ENCODE measurements around the gene CTU1. TPM values are rescaled to one million over a fixed set of nuclear protein-coding genes. Genes with fewer than 3 reads are reported as not detected.

The CTU1 gene
- total RNA-seq, 3 donors from 2014 or later, result 4.3 to 8.1 (median 4.8) TPM

DNA sequence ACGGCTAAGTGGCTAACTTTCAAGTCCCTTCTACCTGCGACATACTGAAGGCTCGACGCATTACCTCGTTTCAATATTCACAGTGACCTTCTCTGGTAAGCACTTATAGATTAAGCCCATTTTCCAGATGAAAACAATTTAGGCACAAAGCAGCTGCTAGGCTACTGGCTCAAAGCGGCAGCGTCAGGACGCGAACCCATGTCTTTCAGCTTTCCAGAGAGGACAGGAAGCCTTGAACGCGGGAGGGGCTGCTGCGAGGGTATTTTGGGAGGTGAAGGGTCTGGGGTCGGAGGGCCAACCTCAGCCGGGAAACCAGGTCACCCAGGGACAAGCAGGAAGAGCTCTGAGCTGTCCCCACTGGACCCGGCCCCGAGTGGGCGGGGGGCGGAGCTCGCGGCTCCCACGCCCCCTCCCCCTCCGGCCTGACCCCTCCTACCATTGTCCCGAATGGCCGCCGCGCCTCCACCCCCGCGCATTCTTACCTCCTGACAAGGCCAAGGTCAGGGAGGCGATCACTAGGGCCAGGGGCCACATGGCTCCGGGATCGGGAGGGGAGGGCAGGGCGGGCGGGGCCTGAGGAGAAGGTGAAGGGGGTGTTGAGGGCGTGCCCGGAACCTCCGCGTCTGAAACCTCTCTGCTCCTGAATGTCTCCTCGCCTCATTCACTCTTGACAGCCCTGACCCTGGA lies 43.5 kb downstream of the CTU1 start, which contains the start of gene KLK13:
Gene KLK13, minus strand, starts transcription at position 559 of the 687 bp plus-strand sequence. Its CDS starts 25 bp downstream, at position 534.
- Histone ChIP-seq H3K36me3 (ENCODE audit: low read depth) (no peaks in the 10 kb centered on the region), H3K4me3 (no peak within 1 kb of the TSS), H3K4me1 (ENCODE audit: low read depth) (peaks cover 4% of the 10 kb centered on the region), H3K9me3 (no peaks in the 10 kb centered on the region)
- peak in 2 of 3 donors; percentile 3 to 27 for DNase-seq
- intact Hi-C loops (cut with DNase I, micrococcal nuclease), result no loop called here
- TF ChIP-seq CTCF (IDR thresholded peaks at IDR 0.05), result no peak
- no peak for ATAC-seq

- no peak for ATAC-seq
- no peaks in the 10 kb centered on the region for H3K36me3 ChIP-seq (ENCODE audit: low read depth)
- peaks cover 4% of the 10 kb centered on the region for H3K4me1 ChIP-seq (ENCODE audit: low read depth)
- H3K9me3 ChIP-seq, result no peaks in the 10 kb centered on the region
- H3K4me3 ChIP-seq, result no peak overlapping the region
- no peak for DNase-seq
- TF ChIP-seq CTCF (IDR thresholded peaks at IDR 0.05), result no peak
- intact Hi-C loops (cut with DNase I, micrococcal nuclease), result no loop called here
Measured at GRCh38 chr19:51063664-51064063, 44.5 kb downstream of the CTU1 start.

GRCh38 chr19:51060973-51061372 lies 47.2 kb downstream of the CTU1 start:
- TF ChIP-seq CTCF (IDR thresholded peaks at IDR 0.05), result no peak
- intact Hi-C loops (cut with DNase I, micrococcal nuclease), result no loop called here
- H3K4me3 ChIP-seq, result no peak overlapping the region
- DNase-seq, result no peak
- peaks cover 4% of the 10 kb centered on the region for H3K4me1 ChIP-seq (ENCODE audit: low read depth)
- H3K36me3 ChIP-seq (ENCODE audit: low read depth), result no peaks in the 10 kb centered on the region
- ATAC-seq, result no peak
- H3K9me3 ChIP-seq, result no peaks in the 10 kb centered on the region

GRCh38 chr19:51060336-51060735 lies 47.9 kb downstream of the CTU1 start:
- H3K9me3 ChIP-seq, result no peaks in the 10 kb centered on the region
- no peak for ATAC-seq
- peaks cover 4% of the 10 kb centered on the region for H3K4me1 ChIP-seq (ENCODE audit: low read depth)
- no peak for DNase-seq
- H3K4me3 ChIP-seq, result no peak overlapping the region
- intact Hi-C loops (cut with DNase I, micrococcal nuclease), result no loop called here
- no peaks in the 10 kb centered on the region for H3K36me3 ChIP-seq (ENCODE audit: low read depth)
- TF ChIP-seq CTCF (IDR thresholded peaks at IDR 0.05), result no peak

GRCh38 chr19:51059715-51060114 lies 48.5 kb downstream of the CTU1 start:
- Histone ChIP-seq H3K4me1 (ENCODE audit: low read depth) (no peaks in the 10 kb centered on the region), H3K9me3 (no peaks in the 10 kb centered on the region), H3K4me3 (no peak overlapping the region), H3K36me3 (ENCODE audit: low read depth) (no peaks in the 10 kb centered on the region)
- intact Hi-C loops (cut with DNase I, micrococcal nuclease), result no loop called here
- TF ChIP-seq CTCF (IDR thresholded peaks at IDR 0.05), result no peak
- ATAC-seq (no peak), DNase-seq (no peak)
